ENCODE results near the gene MYO9B. TPM values are rescaled to one million over a fixed set of nuclear protein-coding genes. Genes with fewer than 3 reads are reported as not detected.

The MYO9B gene
- total RNA-seq, 1 experiment from 2014 or later = 94.3 TPM

DNA sequence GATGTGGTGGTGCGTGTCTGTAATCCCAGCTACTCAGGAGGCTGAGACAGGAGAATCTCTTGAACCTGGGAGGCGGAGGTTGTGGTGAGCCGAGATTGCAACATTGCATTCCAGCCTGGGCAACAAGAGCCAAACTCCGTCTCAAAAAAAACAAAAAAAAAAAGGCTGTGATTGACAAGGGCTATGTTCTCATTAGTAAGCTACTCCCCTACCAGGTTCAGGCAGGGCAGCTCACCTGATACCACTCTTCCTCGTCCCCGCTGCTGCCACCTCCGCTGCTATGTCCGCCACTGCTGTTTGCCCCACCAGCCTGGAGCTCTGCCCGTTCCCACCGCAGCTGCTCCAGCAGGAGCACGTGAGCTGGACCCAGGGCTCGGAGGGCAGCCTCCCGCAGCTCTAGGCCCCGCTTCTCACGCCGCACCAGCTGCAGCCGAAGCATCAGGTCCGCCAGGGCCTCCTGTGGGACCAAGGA, 179.6 kb downstream of the MYO9B start:
- H3K4me1 Mint-ChIP-seq = no peaks in the 10 kb centered on the region
- no peaks in the 10 kb centered on the region for H3K27me3 Mint-ChIP-seq (ENCODE audit: low read depth)
- H3K27ac Mint-ChIP-seq = no peak overlapping the region
- no peak overlapping the region for H3K4me3 Mint-ChIP-seq
- ChIA-PET CTCF (interaction anchor here (0.7 to 1.6 kb wide), 4 partner anchors 9 to 40 kb away, joined by 3 to 6 read pairs (median 4); partner anchors contain the start of genes USE1 and USHBP1), POLR2A (interaction anchor here (0.5 to 0.9 kb wide), 2 partner anchors 11 to 73 kb away, joined by 3 read pairs; no protein-coding TSS in a partner anchor)
- peak; percentile 20; the same call in 1 of the 2 replicates for TF ChIP-seq ZNF121 (CRISPR knock-in tag; IDR thresholded peaks at IDR 0.05)
- TF ChIP-seq, protein P1, sequence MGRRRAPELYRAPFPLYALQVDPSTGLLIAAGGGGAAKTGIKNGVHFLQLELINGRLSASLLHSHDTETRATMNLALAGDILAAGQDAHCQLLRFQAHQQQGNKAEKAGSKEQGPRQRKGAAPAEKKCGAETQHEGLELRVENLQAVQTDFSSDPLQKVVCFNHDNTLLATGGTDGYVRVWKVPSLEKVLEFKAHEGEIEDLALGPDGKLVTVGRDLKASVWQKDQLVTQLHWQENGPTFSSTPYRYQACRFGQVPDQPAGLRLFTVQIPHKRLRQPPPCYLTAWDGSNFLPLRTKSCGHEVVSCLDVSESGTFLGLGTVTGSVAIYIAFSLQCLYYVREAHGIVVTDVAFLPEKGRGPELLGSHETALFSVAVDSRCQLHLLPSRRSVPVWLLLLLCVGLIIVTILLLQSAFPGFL (CRISPR knock-in tag; IDR thresholded peaks at IDR 0.05; ENCODE audit: borderline replicate concordance) = no peak
- TF ChIP-seq USF2 (CRISPR knock-in tag; IDR thresholded peaks at IDR 0.05) = peak; percentile 16; the same call in 1 of the 2 replicates
- peak; percentile 63 for ATAC-seq
- peaks cover 7% of the 10 kb centered on the region for H3K9me3 Mint-ChIP-seq
- H3K36me3 Mint-ChIP-seq = peaks cover 40% of the 10 kb centered on the region
- no peak for DNase-seq (ENCODE audit: low spot score)

GRCh38 chr19:17256130-17256529, 180.6 kb downstream of the MYO9B start:
- H3K9me3 Mint-ChIP-seq = peaks cover 12% of the 10 kb centered on the region
- peaks cover 7% of the 10 kb centered on the region for H3K27me3 Mint-ChIP-seq (ENCODE audit: low read depth)
- peaks cover 47% of the 10 kb centered on the region for H3K36me3 Mint-ChIP-seq
- ATAC-seq = no peak
- no peak for TF ChIP-seq TCF7 (CRISPR knock-in tag; IDR thresholded peaks at IDR 0.05; ENCODE audit: low read depth)
- no peak for TF ChIP-seq SMAD4 (CRISPR knock-in tag; IDR thresholded peaks at IDR 0.05)
- no peak for TF ChIP-seq ZMAT4 (CRISPR knock-in tag; IDR thresholded peaks at IDR 0.05)
- TF ChIP-seq FOXP1 (CRISPR knock-in tag; IDR thresholded peaks at IDR 0.05; ENCODE audit: borderline replicate concordance) = no peak
- no peak for TF ChIP-seq FOXK1 (CRISPR knock-in tag; IDR thresholded peaks at IDR 0.05)
- no peak for TF ChIP-seq TP53 (CRISPR knock-in tag; IDR thresholded peaks at IDR 0.05)
- TF ChIP-seq ATF1 (CRISPR knock-in tag; IDR thresholded peaks at IDR 0.05) = no peak
- no peak for TF ChIP-seq NR3C1 (CRISPR knock-in tag; conservative IDR thresholded peaks at IDR 0.05; ENCODE audit: low read depth)
- no peak for TF ChIP-seq NFE2L1 (CRISPR knock-in tag; IDR thresholded peaks at IDR 0.05)
- TF ChIP-seq NR1H2 (CRISPR knock-in tag; IDR thresholded peaks at IDR 0.05) = no peak
- TF ChIP-seq RORB (CRISPR knock-in tag; IDR thresholded peaks at IDR 0.05) = no peak
- TF ChIP-seq ZNF532 (CRISPR knock-in tag; IDR thresholded peaks at IDR 0.05; ENCODE audit: borderline replicate concordance) = no peak
- no peak for TF ChIP-seq HMGA2 (CRISPR knock-in tag; IDR thresholded peaks at IDR 0.05)
- H3K27ac Mint-ChIP-seq = no peak overlapping the region
- H3K4me1 Mint-ChIP-seq = peaks cover 5% of the 10 kb centered on the region; the same call in 1 of the 2 replicates
- CTCF ChIA-PET = no interaction called here
- H3K4me3 Mint-ChIP-seq = no peak overlapping the region
- no peak for DNase-seq (ENCODE audit: low spot score)
- POLR2A ChIA-PET = no interaction called here
